Measurements from ENCODE around the gene PDE3A. TPM values are rescaled to one million over a fixed set of nuclear protein-coding genes. Genes with fewer than 3 reads are reported as not detected.

PDE3A gene
- total RNA-seq, 2 donors from 2014 or later = 78.3 to 110 TPM

DNA sequence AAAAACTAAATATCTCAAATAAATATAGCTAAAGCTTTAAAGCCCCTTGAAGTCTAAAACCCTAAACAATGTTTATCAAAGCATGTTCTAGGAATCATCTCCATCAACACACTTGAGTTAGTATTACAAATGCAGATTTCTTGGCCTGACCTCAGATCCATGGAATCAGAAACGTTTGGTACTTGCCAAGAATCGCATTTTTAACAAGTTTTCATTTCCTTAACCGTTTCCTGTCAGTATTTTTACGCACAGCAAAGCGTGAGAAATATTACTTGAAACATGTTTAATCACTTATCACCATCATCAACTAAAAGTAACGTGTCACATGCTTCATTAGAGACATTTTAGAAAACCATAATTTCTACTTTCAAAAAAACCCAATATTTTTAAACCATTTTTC is 336.5 kb downstream of the PDE3A start:
- ATAC-seq (ENCODE audit: insufficient number of reproducible peaks, low FRiP score, low read depth) = no peak
- no peaks in the 10 kb centered on the region for H3K36me3 ChIP-seq
- H3K27ac ChIP-seq = no peak overlapping the region
- H3K27me3 ChIP-seq (replicated peaks; ENCODE audit: insufficient read depth) = no peaks in the 10 kb centered on the region
- TF ChIP-seq CTCF (IDR thresholded peaks at IDR 0.05) = no peak
- H3K9me3 ChIP-seq = no peaks in the 10 kb centered on the region
- peaks cover 0 to 10% of the 10 kb centered on the region in 2 donors for H3K4me1 ChIP-seq (ENCODE audit: control insufficient read depth in 1 of 2, low read depth in 2 of 2)
- H3K4me3 ChIP-seq = no peak overlapping the region
- no peak for DNase-seq (ENCODE audit: low spot score)

- no peak for TF ChIP-seq CTCF (IDR thresholded peaks at IDR 0.05)
Observed at GRCh38 chr12:20711846-20712245, 343.5 kb downstream of the PDE3A start.

DNA sequence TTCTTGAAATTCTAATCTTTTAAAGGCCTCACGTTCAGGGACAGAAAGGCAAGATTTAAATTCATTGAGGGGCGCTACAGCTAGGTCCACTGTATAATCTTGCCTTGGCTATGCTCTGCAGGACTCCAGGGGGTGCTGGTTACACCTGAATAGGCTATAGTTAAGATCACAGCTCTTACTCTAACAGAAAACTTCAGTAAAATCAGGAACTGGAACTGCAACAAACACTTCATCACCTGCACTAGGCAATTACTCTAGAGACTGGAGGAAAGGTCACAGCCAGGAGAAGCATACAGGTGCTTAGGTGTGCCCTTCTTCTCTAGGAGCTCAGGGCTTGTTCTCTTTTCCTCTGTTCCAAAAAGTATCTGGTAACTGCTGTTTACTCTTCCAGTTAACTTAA is 347.7 kb downstream of the PDE3A start:
- H3K9me3 ChIP-seq = no peaks in the 10 kb centered on the region
- ATAC-seq (ENCODE audit: insufficient number of reproducible peaks, low FRiP score, low read depth) = no peak
- no peak for DNase-seq (ENCODE audit: low spot score)
- no peaks in the 10 kb centered on the region for H3K36me3 ChIP-seq
- H3K27me3 ChIP-seq (replicated peaks; ENCODE audit: insufficient read depth) = no peaks in the 10 kb centered on the region
- no peak for TF ChIP-seq CTCF (IDR thresholded peaks at IDR 0.05)
- no peaks in the 10 kb centered on the region for H3K4me1 ChIP-seq (ENCODE audit: control insufficient read depth in 1 of 2, low read depth in 2 of 2)
- no peak overlapping the region for H3K4me3 ChIP-seq
- no peak overlapping the region for H3K27ac ChIP-seq

More at GRCh38 chr12:20711846-20712245, 343.5 kb downstream of the PDE3A start:
- ATAC-seq (ENCODE audit: insufficient number of reproducible peaks, low FRiP score, low read depth) (no peak), DNase-seq (ENCODE audit: low spot score) (no peak)
- no peaks in the 10 kb centered on the region for H3K9me3 ChIP-seq
- no peaks in the 10 kb centered on the region for H3K4me1 ChIP-seq (ENCODE audit: control insufficient read depth in 1 of 2, low read depth in 2 of 2)
- H3K27me3 ChIP-seq (replicated peaks; ENCODE audit: insufficient read depth) = no peaks in the 10 kb centered on the region
- H3K4me3 ChIP-seq = no peak overlapping the region
- no peak overlapping the region for H3K27ac ChIP-seq
- no peaks in the 10 kb centered on the region for H3K36me3 ChIP-seq

- no peaks in the 10 kb centered on the region for H3K36me3 ChIP-seq
- DNase-seq (ENCODE audit: low spot score) (no peak), ATAC-seq (ENCODE audit: insufficient number of reproducible peaks, low FRiP score, low read depth) (no peak)
- no peak overlapping the region for H3K27ac ChIP-seq
- H3K27me3 ChIP-seq (replicated peaks; ENCODE audit: insufficient read depth) = no peaks in the 10 kb centered on the region
- TF ChIP-seq CTCF (IDR thresholded peaks at IDR 0.05) = no peak
- H3K4me1 ChIP-seq (ENCODE audit: control insufficient read depth in 1 of 2, low read depth in 2 of 2) = no peaks in the 10 kb centered on the region
- H3K9me3 ChIP-seq = no peaks in the 10 kb centered on the region
- no peak overlapping the region for H3K4me3 ChIP-seq
Observed at GRCh38 chr12:20716985-20717384, 348.6 kb downstream of the PDE3A start.

DNA sequence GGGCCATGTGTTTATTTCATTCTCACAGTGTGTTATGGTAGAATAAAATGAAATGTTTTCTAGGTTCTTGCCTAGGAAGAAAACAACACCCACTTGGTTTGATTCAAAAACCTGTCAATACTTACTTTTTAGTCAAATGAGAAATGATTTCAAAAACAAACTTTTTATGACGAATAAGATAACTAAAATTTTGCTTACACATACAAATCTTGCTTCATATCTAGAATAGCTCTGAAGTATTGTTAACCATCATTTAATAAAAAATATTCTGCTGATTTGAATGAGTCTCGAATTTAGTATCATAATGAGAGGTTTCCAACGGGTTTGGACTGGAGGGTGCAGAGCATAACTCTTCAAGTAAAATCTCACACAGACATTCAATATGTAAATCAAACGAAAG is 350.0 kb downstream of the PDE3A start:
- Histone ChIP-seq H3K27ac (no peak overlapping the region), H3K27me3 (replicated peaks; ENCODE audit: insufficient read depth) (no peaks in the 10 kb centered on the region), H3K4me1 (ENCODE audit: control insufficient read depth in 1 of 2, low read depth in 2 of 2) (no peaks in the 10 kb centered on the region), H3K4me3 (no peak overlapping the region), H3K9me3 (no peaks in the 10 kb centered on the region), H3K36me3 (no peaks in the 10 kb centered on the region)
- no peak for TF ChIP-seq CTCF (IDR thresholded peaks at IDR 0.05)
- DNase-seq (ENCODE audit: low spot score) = no peak
- no peak for ATAC-seq (ENCODE audit: insufficient number of reproducible peaks, low FRiP score, low read depth)

Measured in thoracic aorta (tissue), 2 donors.